Astrocyte (in vitro differentiated cells and primary cell): ENCODE results near the gene SLC25A53. TPM values are rescaled to one million over a fixed set of nuclear protein-coding genes. Genes with fewer than 3 reads are reported as not detected.
A peak's percentile ranks its signal among the peaks of the same experiment; 100 is the strongest.

ENCODE experiments used
- DNase-seq: peaks from one replicate; pipeline ENCODE4 v3.0.0-alpha.2; 2010; ENCODE audit warnings: low read depth
- FAIRE-seq: peaks from 2 replicates; lab custom pipeline; 2011; peaks lifted over from hg19 to GRCh38; lab: Jason Lieb, UNC
- H2AFZ ChIP-seq: 2 replicates; pipeline ENCODE4 v1.6.0; 2012; ENCODE audit warnings: low read depth, low read length, inconsistent platforms
- H3K27ac ChIP-seq: 2 replicates; pipeline ENCODE4 v1.5.1; 2011; ENCODE audit warnings: low read depth, low read length, inconsistent platforms
- H3K27me3 ChIP-seq: 2 replicates; pipeline ENCODE4 v1.6.0; 2011; ENCODE audit warnings: low read length, inconsistent platforms; ENCODE audit not compliant: insufficient read depth
- H3K36me3 ChIP-seq: 2 replicates; pipeline ENCODE4 v1.5.1; 2011; ENCODE audit warnings: low read length, inconsistent platforms; ENCODE audit not compliant: insufficient read depth
- H3K4me1 ChIP-seq: 2 replicates; pipeline ENCODE4 v1.5.1; 2011; ENCODE audit warnings: low read length, inconsistent platforms; ENCODE audit not compliant: insufficient read depth
- H3K4me2 ChIP-seq: 2 replicates; pipeline ENCODE4 v1.6.0; 2012; ENCODE audit warnings: low read length, inconsistent platforms
- H3K4me3 ChIP-seq: 2 replicates; pipeline ENCODE4 v1.5.1; 2011; ENCODE audit warnings: low read depth, mild to moderate bottlenecking, low read length, inconsistent platforms; ENCODE audit not compliant: insufficient read depth
- H3K79me2 ChIP-seq: 2 replicates; pipeline ENCODE4 v1.6.0; 2012; ENCODE audit warnings: mild to moderate bottlenecking, low read length, inconsistent platforms; ENCODE audit not compliant: insufficient read depth
- H3K9ac ChIP-seq: 2 replicates; pipeline ENCODE4 v1.6.0; 2012; ENCODE audit warnings: mild to moderate bottlenecking, low read length, inconsistent platforms
- H3K9me3 ChIP-seq: 2 replicates; pipeline ENCODE4 v1.5.1; 2012; ENCODE audit warnings: low read depth, mild to moderate bottlenecking, low read length, inconsistent platforms; ENCODE audit not compliant: insufficient read depth
- H4K20me1 ChIP-seq: 2 replicates; pipeline ENCODE4 v1.6.0; 2012; ENCODE audit warnings: low read length, inconsistent platforms; ENCODE audit not compliant: insufficient read depth
- H3K27ac Mint-ChIP-seq: one replicate; pipeline ENCODE4 v1.8.0; 2021; ENCODE audit warnings: mild to moderate bottlenecking, mixed read lengths; ENCODE audit not compliant: unreplicated experiment
- H3K27me3 Mint-ChIP-seq: one replicate; pipeline ENCODE4 v1.8.0; 2021; ENCODE audit warnings: low read depth, mixed read lengths; ENCODE audit not compliant: unreplicated experiment
- H3K36me3 Mint-ChIP-seq: one replicate; pipeline ENCODE4 v1.8.0; 2021; ENCODE audit warnings: low read depth, mixed read lengths; ENCODE audit not compliant: unreplicated experiment
- H3K4me1 Mint-ChIP-seq: one replicate; pipeline ENCODE4 v1.8.0; 2021; ENCODE audit warnings: low read depth, mixed read lengths; ENCODE audit not compliant: unreplicated experiment
- H3K4me3 Mint-ChIP-seq: one replicate; pipeline ENCODE4 v1.8.0; 2021; ENCODE audit warnings: mild to moderate bottlenecking, moderate library complexity, mixed read lengths; ENCODE audit not compliant: unreplicated experiment
- H3K9me3 Mint-ChIP-seq: one replicate; pipeline ENCODE4 v1.8.0; 2021; ENCODE audit warnings: mild to moderate bottlenecking, mixed read lengths; ENCODE audit not compliant: unreplicated experiment
- CTCF ChIP-seq: IDR thresholded peaks from 2 replicates; pipeline ENCODE4 v1.5.1; 2011; ENCODE audit warnings: low read depth, mild to moderate bottlenecking, inconsistent platforms, low read length, moderate library complexity; ENCODE audit not compliant: insufficient read depth
- EZH2 ChIP-seq: IDR thresholded peaks from 2 replicates; pipeline ENCODE4 v1.6.1; 2012; ENCODE audit warnings: mild to moderate bottlenecking, low read length, inconsistent platforms; ENCODE audit not compliant: insufficient read depth
- total RNA-seq: library from RNA; stranded (reverse); gene quantifications from 2 replicates; pipeline ENCODE4 v1.2.1, GENCODE V29; 2021

Gene SLC25A53
- total RNA-seq, 1 donor from 2014 or later: 5.3 TPM

DNA sequence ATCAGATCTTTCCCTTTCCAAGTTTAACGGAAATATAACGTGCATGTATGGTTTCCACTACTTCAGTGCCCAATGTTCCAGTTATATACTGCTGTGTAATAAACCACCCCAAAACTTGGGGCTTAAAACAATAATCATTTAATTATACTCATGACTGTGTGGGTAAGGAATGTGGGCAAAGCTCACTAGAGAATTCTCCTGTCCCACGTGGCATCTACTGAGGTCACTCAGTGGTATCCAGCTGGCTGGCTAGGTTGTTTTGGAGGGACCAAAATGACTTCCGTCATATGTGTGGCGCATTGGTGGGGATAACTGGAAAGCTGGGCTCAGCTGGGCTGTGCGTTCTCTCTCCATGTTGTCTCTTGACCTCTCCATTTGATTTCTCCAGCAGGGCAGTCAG lies 26.0 kb downstream of the SLC25A53 start:
- TF ChIP-seq CTCF (no peak), EZH2 (no peak)
- H3K4me2 ChIP-seq: no peak overlapping the region

DNA sequence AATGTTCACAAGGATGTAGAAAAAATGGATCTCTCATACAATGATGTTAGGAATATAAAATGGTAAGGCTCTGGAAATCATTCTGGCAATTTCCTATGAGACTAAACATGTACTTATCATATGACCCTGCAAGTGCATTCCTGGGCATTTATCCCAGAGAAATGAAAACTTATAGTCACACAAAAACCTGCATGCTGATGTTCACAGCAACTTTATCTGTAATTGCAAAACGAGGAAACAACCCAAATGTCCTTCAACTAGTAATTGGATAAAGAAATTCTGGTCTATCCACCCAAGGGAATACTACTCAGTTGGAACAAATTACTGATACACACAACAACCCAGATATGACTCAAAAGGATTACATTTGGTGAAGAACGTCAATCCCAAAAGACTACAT lies 30.0 kb downstream of the SLC25A53 start:
- no peak overlapping the region for H3K27ac Mint-ChIP-seq
- H3K36me3 Mint-ChIP-seq: peaks cover 5% of the 10 kb centered on the region
- peaks cover 1% of the 10 kb centered on the region for H3K4me1 Mint-ChIP-seq
- DNase-seq (no peak), FAIRE-seq (no peak)
- H3K4me3 Mint-ChIP-seq: no peak overlapping the region
- Histone ChIP-seq H3K4me1 (no peaks in the 10 kb centered on the region), H3K79me2 (no peaks in the 10 kb centered on the region), H3K9ac (no peak overlapping the region), H3K4me3 (no peak overlapping the region), H3K4me2 (no peak overlapping the region), H3K9me3 (no peaks in the 10 kb centered on the region), H3K27me3 (no peaks in the 10 kb centered on the region), H3K36me3 (no peaks in the 10 kb centered on the region), H4K20me1 (no peaks in the 10 kb centered on the region), H3K27ac (no peak overlapping the region), H2AFZ (no peak overlapping the region)
- TF ChIP-seq EZH2 (no peak), CTCF (no peak)
- no peaks in the 10 kb centered on the region for H3K27me3 Mint-ChIP-seq
- H3K9me3 Mint-ChIP-seq: no peaks in the 10 kb centered on the region

More for the DNA sequence above, 26.0 kb downstream of the SLC25A53 start:
- Mint-ChIP-seq H3K4me3 (no peak overlapping the region), H3K36me3 (peaks cover 6% of the 10 kb centered on the region), H3K27me3 (no peaks in the 10 kb centered on the region), H3K9me3 (no peaks in the 10 kb centered on the region), H3K27ac (no peak overlapping the region), H3K4me1 (peaks cover 6% of the 10 kb centered on the region)
- FAIRE-seq (peak; percentile 17), DNase-seq (no peak)
- H3K27me3 ChIP-seq: no peaks in the 10 kb centered on the region
- H3K9ac ChIP-seq: no peak overlapping the region
- no peaks in the 10 kb centered on the region for H3K4me1 ChIP-seq
- H2AFZ ChIP-seq: no peak overlapping the region
- no peaks in the 10 kb centered on the region for H3K9me3 ChIP-seq
- H3K4me3 ChIP-seq: no peak overlapping the region
- H3K27ac ChIP-seq: no peak overlapping the region
- no peaks in the 10 kb centered on the region for H3K36me3 ChIP-seq
- no peaks in the 10 kb centered on the region for H4K20me1 ChIP-seq
- H3K79me2 ChIP-seq: peaks cover 7% of the 10 kb centered on the region

DNA sequence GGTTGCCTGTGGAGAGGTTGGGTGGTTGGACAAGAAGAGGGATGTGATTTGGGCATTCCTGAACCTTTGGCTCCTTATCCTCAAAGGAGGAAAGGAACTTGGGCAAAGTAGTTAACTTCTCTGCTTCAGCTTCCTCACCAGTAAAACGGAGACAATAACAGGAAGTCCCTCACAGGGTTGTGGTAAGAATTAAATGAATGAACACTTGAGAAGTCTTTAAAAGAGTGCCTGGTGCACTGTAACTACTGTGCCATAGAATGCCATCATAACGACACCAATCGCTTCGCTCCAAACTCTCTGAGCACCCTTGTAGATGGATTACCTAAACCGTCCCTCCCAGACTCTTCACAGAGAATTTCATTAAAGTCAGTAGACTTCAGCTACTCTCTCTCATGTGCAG lies 34.0 kb downstream of the SLC25A53 start:
- H3K9ac ChIP-seq: no peak overlapping the region
- H3K4me1 ChIP-seq: no peaks in the 10 kb centered on the region
- DNase-seq: no peak
- no peaks in the 10 kb centered on the region for H3K27me3 Mint-ChIP-seq
- no peaks in the 10 kb centered on the region for H3K9me3 ChIP-seq
- no peak overlapping the region for H3K4me3 ChIP-seq
- H3K27ac Mint-ChIP-seq: no peak overlapping the region
- H3K4me1 Mint-ChIP-seq: no peaks in the 10 kb centered on the region
- no peak overlapping the region for H3K27ac ChIP-seq
- no peaks in the 10 kb centered on the region for H3K36me3 ChIP-seq
- no peak overlapping the region for H3K4me3 Mint-ChIP-seq
- H3K9me3 Mint-ChIP-seq: no peaks in the 10 kb centered on the region
- no peak overlapping the region for H2AFZ ChIP-seq
- no peaks in the 10 kb centered on the region for H3K79me2 ChIP-seq
- no peaks in the 10 kb centered on the region for H3K36me3 Mint-ChIP-seq
- peak; percentile 60 for FAIRE-seq
- TF ChIP-seq CTCF (no peak), EZH2 (no peak)
- no peaks in the 10 kb centered on the region for H3K27me3 ChIP-seq
- H4K20me1 ChIP-seq: no peaks in the 10 kb centered on the region
- no peak overlapping the region for H3K4me2 ChIP-seq
